HepG2 (cell line): ENCODE data around the gene TUBA4A. TPM values are rescaled to one million over a fixed set of nuclear protein-coding genes. Genes with fewer than 3 reads are reported as not detected.

Experiments used
- CEBPG ChIP-seq: IDR thresholded peaks from 2 replicates; pipeline ENCODE4 v1.6.1; 2016
- FOSL1 ChIP-seq: sonication (generic); formaldehyde crosslinking; IDR thresholded peaks from 2 replicates; pipeline ENCODE4 v1.9.0; 2021; ENCODE audit warnings: missing genetic modification reagents, borderline replicate concordance
- GATAD1 ChIP-seq: IDR thresholded peaks from 2 replicates; pipeline ENCODE4 v1.6.1; 2016; ENCODE audit warnings: missing genetic modification reagents, missing compliant biosample characterization
- KLF11 ChIP-seq: IDR thresholded peaks from 2 replicates; pipeline ENCODE4 v1.6.1; 2016; ENCODE audit warnings: missing compliant biosample characterization
- RFXANK ChIP-seq: IDR thresholded peaks from 2 replicates; pipeline ENCODE4 v1.6.1; 2016
- TBX2 ChIP-seq: sonication (generic); formaldehyde crosslinking; IDR thresholded peaks from 2 replicates; pipeline ENCODE4 v1.5.0; 2020; ENCODE audit warnings: missing genetic modification reagents, mild to moderate bottlenecking, borderline replicate concordance
- XBP1 ChIP-seq: sonication (generic); formaldehyde crosslinking; IDR thresholded peaks from 2 replicates; pipeline ENCODE4 v1.5.0; 2020; ENCODE audit warnings: missing genetic modification reagents
- ZC3H4 ChIP-seq: sonication (generic); formaldehyde crosslinking; IDR thresholded peaks from 2 replicates; pipeline ENCODE4 v1.4.0; 2020; ENCODE audit warnings: missing genetic modification reagents, borderline replicate concordance
- ZNF143 ChIP-seq: sonication (generic); formaldehyde crosslinking; IDR thresholded peaks from 2 replicates; pipeline ENCODE4 v1.4.0; 2020; ENCODE audit warnings: missing genetic modification reagents
- ZNF451 ChIP-seq: sonication (generic); formaldehyde crosslinking; IDR thresholded peaks from 2 replicates; pipeline ENCODE4 v1.5.0; 2020; ENCODE audit warnings: mild to moderate bottlenecking, missing genetic modification reagents
- ZNF879 ChIP-seq: sonication (generic); formaldehyde crosslinking; IDR thresholded peaks from 2 replicates; pipeline ENCODE4 v1.8.1; 2023; ENCODE audit warnings: missing genetic modification reagents
- polyA plus RNA-seq, 8 experiments: library from polyadenylated mRNA; depleted of rRNA in 3 of 8; stranded (reverse) in 7 of 8; unstranded in 1 of 8; fragments of >200 nt; fragmentation: Illumina TruSeq in 4 of 8; extraction: Trizol in 4 of 8; gene quantifications; 2 replicates each; pipeline versions ENCODE4 v1.2.1 to v1.2.3, GENCODE V29; 2011 to 2016; ENCODE audit warnings: low read depth in 4 of 8, missing spikeins in 1 of 8, mixed read lengths in 1 of 8; ENCODE audit not compliant: insufficient read depth in 1 of 8
- total RNA-seq, 5 experiments: library from RNA; depleted of rRNA; stranded (reverse); fragments of >200 nt; fragmentation: Illumina TruSeq; extraction: Trizol; gene quantifications; 2 replicates each; pipeline ENCODE4 v1.2.3, GENCODE V29; 2016; ENCODE audit warnings: low read depth in 1 of 5
- TF ChIP-seq, protein P1 (sequence below): sonication (generic); formaldehyde crosslinking; IDR thresholded peaks from 2 replicates; pipeline ENCODE4 v1.4.0; 2020; ENCODE audit warnings: missing genetic modification reagents
- TF ChIP-seq, protein P2 (sequence below): sonication (generic); formaldehyde crosslinking; IDR thresholded peaks from 2 replicates; pipeline ENCODE4 v1.4.0; 2020; ENCODE audit warnings: missing genetic modification reagents
- TF ChIP-seq, protein P3 (sequence below): IDR thresholded peaks from 2 replicates; pipeline ENCODE4 v1.6.1; 2016; ENCODE audit warnings: missing compliant biosample characterization, missing genetic modification reagents, borderline replicate concordance
- TF ChIP-seq, protein P4 (sequence below): sonication (generic); formaldehyde crosslinking; IDR thresholded peaks from 2 replicates; pipeline ENCODE4 v1.4.0; 2020; ENCODE audit warnings: missing genetic modification reagents, borderline replicate concordance
- TF ChIP-seq, protein P5 (sequence below): sonication (generic); formaldehyde crosslinking; IDR thresholded peaks from 2 replicates; pipeline ENCODE4 v1.9.0; 2021; ENCODE audit warnings: missing genetic modification reagents, mild to moderate bottlenecking, borderline replicate concordance

Gene TUBA4A
- total and polyA plus RNA-seq, 2 of the 13 experiments (the other 11 are each of a cell fraction or from before 2014, with no cell fraction given) = 1.3 to 12.7 TPM

DNA sequence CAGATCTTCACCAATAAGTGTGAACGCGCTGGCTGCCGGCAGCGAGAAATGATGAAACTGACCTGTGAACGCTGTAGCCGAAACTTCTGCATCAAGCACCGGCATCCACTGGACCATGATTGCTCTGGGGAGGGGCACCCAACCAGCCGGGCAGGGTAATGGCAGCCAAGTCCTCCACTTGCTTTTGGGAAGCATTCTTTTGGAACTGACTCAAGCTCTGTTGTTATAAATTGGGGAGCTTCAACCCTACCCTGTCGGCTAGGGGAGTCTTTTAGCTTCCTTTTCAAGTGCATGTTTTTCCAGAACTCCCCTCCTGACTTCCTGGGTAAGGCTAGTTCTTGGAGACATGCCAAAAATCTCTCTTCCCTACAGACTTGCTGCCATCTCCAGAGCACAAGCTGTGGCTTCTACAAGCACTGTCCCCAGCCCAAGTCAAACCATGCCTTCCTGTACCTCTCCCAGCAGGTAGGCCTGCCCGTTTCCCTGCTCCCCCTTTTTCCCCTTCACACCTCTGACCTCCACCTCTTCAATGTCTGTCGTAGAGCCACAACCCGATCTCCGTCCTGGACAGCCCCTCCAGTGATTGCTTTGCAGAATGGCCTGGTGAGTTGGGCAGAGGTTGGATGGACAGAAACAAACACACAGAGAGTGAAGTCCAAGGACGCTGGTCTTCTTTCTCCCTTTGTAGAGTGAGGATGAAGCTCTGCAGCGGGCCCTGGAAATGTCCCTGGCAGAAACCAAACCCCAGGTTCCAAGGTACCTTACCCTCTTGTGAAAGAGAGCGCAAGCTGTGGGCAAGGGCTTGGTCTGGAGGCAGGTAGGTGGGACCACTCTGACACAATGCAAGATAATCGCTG, 45.6 kb downstream of the TUBA4A start (continued):
- TF ChIP-seq RFXANK (CRISPR knock-in tag) (no peak), GATAD1 (CRISPR knock-in tag) (peak; percentile 56; the same call in 1 of the 2 replicates), KLF11 (peak; percentile 31; the same call in 1 of the 2 replicates), ZC3H4 (CRISPR knock-in tag) (peak; percentile 45; the same call in 1 of the 2 replicates), ZNF879 (CRISPR knock-in tag) (no peak), XBP1 (CRISPR knock-in tag) (no peak), CEBPG (CRISPR knock-in tag) (peak; percentile 73; the same call in 1 of the 2 replicates), ZNF451 (CRISPR knock-in tag) (0 out of 2 replicates have a peak, but pooled peaks have one; percentile 32), TBX2 (CRISPR knock-in tag) (no peak; the same call in none of the 2 replicates), FOSL1 (CRISPR knock-in tag) (no peak), ZNF143 (CRISPR knock-in tag) (no peak)
- TF ChIP-seq, protein P1, sequence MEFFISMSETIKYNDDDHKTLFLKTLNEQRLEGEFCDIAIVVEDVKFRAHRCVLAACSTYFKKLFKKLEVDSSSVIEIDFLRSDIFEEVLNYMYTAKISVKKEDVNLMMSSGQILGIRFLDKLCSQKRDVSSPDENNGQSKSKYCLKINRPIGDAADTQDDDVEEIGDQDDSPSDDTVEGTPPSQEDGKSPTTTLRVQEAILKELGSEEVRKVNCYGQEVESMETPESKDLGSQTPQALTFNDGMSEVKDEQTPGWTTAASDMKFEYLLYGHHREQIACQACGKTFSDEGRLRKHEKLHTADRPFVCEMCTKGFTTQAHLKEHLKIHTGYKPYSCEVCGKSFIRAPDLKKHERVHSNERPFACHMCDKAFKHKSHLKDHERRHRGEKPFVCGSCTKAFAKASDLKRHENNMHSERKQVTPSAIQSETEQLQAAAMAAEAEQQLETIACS (CRISPR knock-in tag) = no peak; the same call in 1 of the 2 replicates
- TF ChIP-seq, protein P2, sequence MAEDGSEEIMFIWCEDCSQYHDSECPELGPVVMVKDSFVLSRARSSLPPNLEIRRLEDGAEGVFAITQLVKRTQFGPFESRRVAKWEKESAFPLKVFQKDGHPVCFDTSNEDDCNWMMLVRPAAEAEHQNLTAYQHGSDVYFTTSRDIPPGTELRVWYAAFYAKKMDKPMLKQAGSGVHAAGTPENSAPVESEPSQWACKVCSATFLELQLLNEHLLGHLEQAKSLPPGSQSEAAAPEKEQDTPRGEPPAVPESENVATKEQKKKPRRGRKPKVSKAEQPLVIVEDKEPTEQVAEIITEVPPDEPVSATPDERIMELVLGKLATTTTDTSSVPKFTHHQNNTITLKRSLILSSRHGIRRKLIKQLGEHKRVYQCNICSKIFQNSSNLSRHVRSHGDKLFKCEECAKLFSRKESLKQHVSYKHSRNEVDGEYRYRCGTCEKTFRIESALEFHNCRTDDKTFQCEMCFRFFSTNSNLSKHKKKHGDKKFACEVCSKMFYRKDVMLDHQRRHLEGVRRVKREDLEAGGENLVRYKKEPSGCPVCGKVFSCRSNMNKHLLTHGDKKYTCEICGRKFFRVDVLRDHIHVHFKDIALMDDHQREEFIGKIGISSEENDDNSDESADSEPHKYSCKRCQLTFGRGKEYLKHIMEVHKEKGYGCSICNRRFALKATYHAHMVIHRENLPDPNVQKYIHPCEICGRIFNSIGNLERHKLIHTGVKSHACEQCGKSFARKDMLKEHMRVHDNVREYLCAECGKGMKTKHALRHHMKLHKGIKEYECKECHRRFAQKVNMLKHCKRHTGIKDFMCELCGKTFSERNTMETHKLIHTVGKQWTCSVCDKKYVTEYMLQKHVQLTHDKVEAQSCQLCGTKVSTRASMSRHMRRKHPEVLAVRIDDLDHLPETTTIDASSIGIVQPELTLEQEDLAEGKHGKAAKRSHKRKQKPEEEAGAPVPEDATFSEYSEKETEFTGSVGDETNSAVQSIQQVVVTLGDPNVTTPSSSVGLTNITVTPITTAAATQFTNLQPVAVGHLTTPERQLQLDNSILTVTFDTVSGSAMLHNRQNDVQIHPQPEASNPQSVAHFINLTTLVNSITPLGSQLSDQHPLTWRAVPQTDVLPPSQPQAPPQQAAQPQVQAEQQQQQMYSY (CRISPR knock-in tag) = no peak
- TF ChIP-seq, protein P3, sequence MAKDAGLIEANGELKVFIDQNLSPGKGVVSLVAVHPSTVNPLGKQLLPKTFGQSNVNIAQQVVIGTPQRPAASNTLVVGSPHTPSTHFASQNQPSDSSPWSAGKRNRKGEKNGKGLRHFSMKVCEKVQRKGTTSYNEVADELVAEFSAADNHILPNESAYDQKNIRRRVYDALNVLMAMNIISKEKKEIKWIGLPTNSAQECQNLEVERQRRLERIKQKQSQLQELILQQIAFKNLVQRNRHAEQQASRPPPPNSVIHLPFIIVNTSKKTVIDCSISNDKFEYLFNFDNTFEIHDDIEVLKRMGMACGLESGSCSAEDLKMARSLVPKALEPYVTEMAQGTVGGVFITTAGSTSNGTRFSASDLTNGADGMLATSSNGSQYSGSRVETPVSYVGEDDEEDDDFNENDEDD (CRISPR knock-in tag) = peak; percentile 54; the same call in 1 of the 2 replicates
- TF ChIP-seq, protein P4, sequence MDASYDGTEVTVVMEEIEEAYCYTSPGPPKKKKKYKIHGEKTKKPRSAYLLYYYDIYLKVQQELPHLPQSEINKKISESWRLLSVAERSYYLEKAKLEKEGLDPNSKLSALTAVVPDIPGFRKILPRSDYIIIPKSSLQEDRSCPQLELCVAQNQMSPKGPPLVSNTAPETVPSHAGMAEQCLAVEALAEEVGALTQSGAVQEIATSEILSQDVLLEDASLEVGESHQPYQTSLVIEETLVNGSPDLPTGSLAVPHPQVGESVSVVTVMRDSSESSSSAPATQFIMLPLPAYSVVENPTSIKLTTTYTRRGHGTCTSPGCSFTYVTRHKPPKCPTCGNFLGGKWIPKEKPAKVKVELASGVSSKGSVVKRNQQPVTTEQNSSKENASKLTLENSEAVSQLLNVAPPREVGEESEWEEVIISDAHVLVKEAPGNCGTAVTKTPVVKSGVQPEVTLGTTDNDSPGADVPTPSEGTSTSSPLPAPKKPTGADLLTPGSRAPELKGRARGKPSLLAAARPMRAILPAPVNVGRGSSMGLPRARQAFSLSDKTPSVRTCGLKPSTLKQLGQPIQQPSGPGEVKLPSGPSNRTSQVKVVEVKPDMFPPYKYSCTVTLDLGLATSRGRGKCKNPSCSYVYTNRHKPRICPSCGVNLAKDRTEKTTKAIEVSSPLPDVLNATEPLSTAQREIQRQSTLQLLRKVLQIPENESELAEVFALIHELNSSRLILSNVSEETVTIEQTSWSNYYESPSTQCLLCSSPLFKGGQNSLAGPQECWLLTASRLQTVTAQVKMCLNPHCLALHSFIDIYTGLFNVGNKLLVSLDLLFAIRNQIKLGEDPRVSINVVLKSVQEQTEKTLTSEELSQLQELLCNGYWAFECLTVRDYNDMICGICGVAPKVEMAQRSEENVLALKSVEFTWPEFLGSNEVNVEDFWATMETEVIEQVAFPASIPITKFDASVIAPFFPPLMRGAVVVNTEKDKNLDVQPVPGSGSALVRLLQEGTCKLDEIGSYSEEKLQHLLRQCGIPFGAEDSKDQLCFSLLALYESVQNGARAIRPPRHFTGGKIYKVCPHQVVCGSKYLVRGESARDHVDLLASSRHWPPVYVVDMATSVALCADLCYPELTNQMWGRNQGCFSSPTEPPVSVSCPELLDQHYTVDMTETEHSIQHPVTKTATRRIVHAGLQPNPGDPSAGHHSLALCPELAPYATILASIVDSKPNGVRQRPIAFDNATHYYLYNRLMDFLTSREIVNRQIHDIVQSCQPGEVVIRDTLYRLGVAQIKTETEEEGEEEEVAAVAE (CRISPR knock-in tag) = peak; percentile 43; the same call in 1 of the 2 replicates
- TF ChIP-seq, protein P5, sequence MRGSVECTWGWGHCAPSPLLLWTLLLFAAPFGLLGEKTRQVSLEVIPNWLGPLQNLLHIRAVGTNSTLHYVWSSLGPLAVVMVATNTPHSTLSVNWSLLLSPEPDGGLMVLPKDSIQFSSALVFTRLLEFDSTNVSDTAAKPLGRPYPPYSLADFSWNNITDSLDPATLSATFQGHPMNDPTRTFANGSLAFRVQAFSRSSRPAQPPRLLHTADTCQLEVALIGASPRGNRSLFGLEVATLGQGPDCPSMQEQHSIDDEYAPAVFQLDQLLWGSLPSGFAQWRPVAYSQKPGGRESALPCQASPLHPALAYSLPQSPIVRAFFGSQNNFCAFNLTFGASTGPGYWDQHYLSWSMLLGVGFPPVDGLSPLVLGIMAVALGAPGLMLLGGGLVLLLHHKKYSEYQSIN (CRISPR knock-in tag) = no peak
